ENCODE data around the gene PA2G4. TPM values are rescaled to one million over a fixed set of nuclear protein-coding genes. Genes with fewer than 3 reads are reported as not detected.
"Not testable (repeated sequence)": the region's sequence is repeated elsewhere in the genome, so short reads cannot be mapped to it uniquely, and the experiment has no call there.

The PA2G4 gene
- 100 to 1,000 TPM; 244 to 289 TPM for total RNA-seq

DNA sequence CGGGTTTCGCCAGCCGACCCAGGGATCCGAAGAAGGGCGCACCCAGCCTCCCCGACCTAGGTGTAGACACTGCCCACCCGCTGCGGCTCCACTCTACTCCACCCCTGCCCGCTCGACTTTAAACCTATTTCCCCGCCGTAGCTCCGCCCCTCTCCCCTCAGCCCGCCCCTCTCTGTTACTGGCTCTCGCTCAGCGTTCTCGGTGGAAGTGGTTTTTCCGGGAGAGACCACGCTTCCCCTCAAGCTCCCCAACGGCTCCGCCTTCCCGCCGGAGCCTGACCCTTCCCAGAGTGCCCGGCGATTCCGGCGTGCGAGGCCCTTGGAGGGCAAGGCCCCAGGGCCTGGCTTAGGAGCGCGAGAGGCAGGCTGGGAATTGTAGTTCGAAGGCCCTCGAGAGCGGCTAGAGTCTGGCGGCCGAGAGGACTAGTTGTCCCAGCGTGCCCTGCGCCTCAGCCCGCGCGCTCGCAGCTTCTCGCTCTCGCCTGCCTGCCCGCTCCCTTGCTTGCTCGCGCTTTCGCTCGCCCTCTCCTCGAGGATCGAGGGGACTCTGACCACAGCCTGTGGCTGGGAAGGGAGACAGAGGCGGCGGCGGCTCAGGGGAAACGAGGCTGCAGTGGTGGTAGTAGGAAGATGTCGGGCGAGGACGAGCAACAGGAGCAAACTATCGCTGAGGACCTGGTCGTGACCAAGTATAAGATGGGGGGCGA is at the start of gene PA2G4:
Gene PA2G4, plus strand, starts transcription at position 451 of the 706 bp plus-strand sequence. Its CDS starts 179 bp downstream, at position 630.
- H3K4me1 Mint-ChIP-seq = peaks cover 62% of the 10 kb centered on the region
- peak; percentile 99 for DNase-seq
- H3K36me3 Mint-ChIP-seq (ENCODE audit: low read depth) = peaks cover 48% of the 10 kb centered on the region
- no peaks in the 10 kb centered on the region for H3K9me3 Mint-ChIP-seq
- no peaks in the 10 kb centered on the region for H3K27me3 Mint-ChIP-seq
- ChIA-PET CTCF (interaction anchor here (0.6 to 5.5 kb wide), 13 partner anchors 13 to 1645 kb away, joined by 3 to 41 read pairs (median 4); partner anchors contain the start of genes ERBB3, RPL41, SMARCC2 and SUOX), POLR2A (interaction anchor here (0.9 to 2.0 kb wide), 5 partner anchors 8 to 85 kb away, joined by 3 to 10 read pairs (median 4); partner anchors contain the start of genes SMARCC2 and ZC3H10)
- H3K4me3 Mint-ChIP-seq = peak within 1 kb of the TSS; percentile 99
- H3K27ac Mint-ChIP-seq = peak within 1 kb of the TSS; percentile 98

- H3K36me3 Mint-ChIP-seq (ENCODE audit: low read depth); H3K9me3 Mint-ChIP-seq; H3K4me3 Mint-ChIP-seq; DNase-seq; H3K27ac Mint-ChIP-seq; POLR2A ChIA-PET: not testable (repeated sequence)
- CTCF ChIA-PET = interaction anchor here (1.1 kb wide), 1 partner anchor 64 kb away, joined by 7 read pairs; no protein-coding TSS in a partner anchor
- peaks cover 12% of the 10 kb centered on the region for H3K4me1 Mint-ChIP-seq
- peaks cover 16% of the 10 kb centered on the region for H3K27me3 Mint-ChIP-seq
Measured at GRCh38 chr12:56059964-56060363, 44.4 kb upstream of the PA2G4 start.

- CTCF ChIA-PET = interaction anchor here (1.1 kb wide), 1 partner anchor 12 kb away, joined by 4 read pairs; no protein-coding TSS in a partner anchor
- H3K4me1 Mint-ChIP-seq = peaks cover 2% of the 10 kb centered on the region
- POLR2A ChIA-PET = no interaction called here
Measured at GRCh38 chr12:56061982-56062381, 42.4 kb upstream of the PA2G4 start.

GRCh38 chr12:56062996-56063395 is 41.4 kb upstream of the PA2G4 start:
- Mint-ChIP-seq H3K9me3 (peaks cover 3% of the 10 kb centered on the region), H3K27ac (no peak overlapping the region), H3K36me3 (ENCODE audit: low read depth) (no peaks in the 10 kb centered on the region), H3K27me3 (peaks cover 16% of the 10 kb centered on the region), H3K4me3 (no peak overlapping the region), H3K4me1 (peaks cover 2% of the 10 kb centered on the region)
- ChIA-PET POLR2A (no interaction called here), CTCF (no interaction called here)
- no peak for DNase-seq

More at GRCh38 chr12:56061982-56062381, 42.4 kb upstream of the PA2G4 start:
- peaks cover 3% of the 10 kb centered on the region for H3K9me3 Mint-ChIP-seq
- DNase-seq = no peak
- no peaks in the 10 kb centered on the region for H3K36me3 Mint-ChIP-seq (ENCODE audit: low read depth)
- peaks cover 16% of the 10 kb centered on the region for H3K27me3 Mint-ChIP-seq
- no peak overlapping the region for H3K27ac Mint-ChIP-seq
- H3K4me3 Mint-ChIP-seq = no peak overlapping the region

DNA sequence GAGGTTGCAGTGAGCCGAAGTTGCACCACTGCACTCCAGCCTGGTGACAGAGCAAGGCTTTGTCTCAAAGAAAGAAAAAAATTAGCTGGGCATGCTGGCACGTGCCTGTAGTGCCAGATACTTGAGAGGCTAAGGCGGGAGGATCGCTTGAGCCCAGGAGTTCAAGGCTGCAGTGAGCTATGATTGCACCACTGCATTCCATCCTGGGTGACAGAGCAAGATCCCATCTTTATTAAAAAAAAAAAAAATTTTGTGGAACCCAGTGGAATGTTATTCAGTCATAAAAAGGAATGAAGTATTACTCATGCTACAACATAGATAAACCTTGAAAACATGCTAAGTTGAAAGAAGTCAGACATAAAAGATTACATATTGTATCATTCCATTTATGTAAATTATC is 32.7 kb upstream of the PA2G4 start:
- CTCF ChIA-PET = interaction anchor here (0.6 to 1.2 kb wide), 2 partner anchors 14 to 506 kb away, joined by 3 read pairs; no protein-coding TSS in a partner anchor
- peaks cover 2% of the 10 kb centered on the region for H3K4me1 Mint-ChIP-seq
- no peak overlapping the region for H3K4me3 Mint-ChIP-seq
- DNase-seq = no peak
- no peaks in the 10 kb centered on the region for H3K36me3 Mint-ChIP-seq (ENCODE audit: low read depth)
- POLR2A ChIA-PET = no interaction called here
- H3K27me3 Mint-ChIP-seq = no peaks in the 10 kb centered on the region
- no peak overlapping the region for H3K27ac Mint-ChIP-seq
- no peaks in the 10 kb centered on the region for H3K9me3 Mint-ChIP-seq

GRCh38 chr12:56074396-56074795 is 30.0 kb upstream of the PA2G4 start:
- Mint-ChIP-seq H3K36me3 (ENCODE audit: low read depth) (no peaks in the 10 kb centered on the region), H3K9me3 (no peaks in the 10 kb centered on the region), H3K4me3 (no peak overlapping the region), H3K4me1 (peaks cover 5% of the 10 kb centered on the region), H3K27me3 (peaks cover 5% of the 10 kb centered on the region), H3K27ac (no peak overlapping the region)
- DNase-seq = no peak
- ChIA-PET POLR2A (no interaction called here), CTCF (interaction anchor here (0.8 to 2.3 kb wide), 5 partner anchors 9 to 74 kb away, joined by 3 to 7 read pairs (median 4); no protein-coding TSS in a partner anchor)

GRCh38 chr12:56077966-56078365 is 26.4 kb upstream of the PA2G4 start:
- peaks cover 25% of the 10 kb centered on the region for H3K27me3 Mint-ChIP-seq
- H3K36me3 Mint-ChIP-seq (ENCODE audit: low read depth); DNase-seq; H3K27ac Mint-ChIP-seq; H3K9me3 Mint-ChIP-seq; POLR2A ChIA-PET; H3K4me3 Mint-ChIP-seq: not testable (repeated sequence)
- H3K4me1 Mint-ChIP-seq = peaks cover 17% of the 10 kb centered on the region
- CTCF ChIA-PET = interaction anchor here (0.7 to 1.7 kb wide), 3 partner anchors 31 to 340 kb away, joined by 3 to 4 read pairs (median 4); no protein-coding TSS in a partner anchor

- Mint-ChIP-seq H3K27ac (no peak overlapping the region), H3K36me3 (ENCODE audit: low read depth) (no peaks in the 10 kb centered on the region), H3K9me3 (no peaks in the 10 kb centered on the region), H3K27me3 (peaks cover 26% of the 10 kb centered on the region), H3K4me1 (peaks cover 17% of the 10 kb centered on the region), H3K4me3 (peak overlapping the region; percentile 51)
- no peak for DNase-seq
- POLR2A ChIA-PET = no interaction called here
- CTCF ChIA-PET = interaction anchor here (0.7 kb wide), 1 partner anchor 38 kb away, joined by 4 read pairs; no protein-coding TSS in a partner anchor
Measured at GRCh38 chr12:56078427-56078826, 25.9 kb upstream of the PA2G4 start.

- H3K27me3 Mint-ChIP-seq = peaks cover 31% of the 10 kb centered on the region
- H3K9me3 Mint-ChIP-seq = no peaks in the 10 kb centered on the region
- CTCF ChIA-PET = interaction anchor here (0.5 to 1.4 kb wide), 7 partner anchors 14 to 327 kb away, joined by 3 to 4 read pairs (median 3); partner anchors contain the start of gene PA2G4
- peak overlapping the region; percentile 31 for H3K27ac Mint-ChIP-seq
- H3K4me1 Mint-ChIP-seq = peaks cover 17% of the 10 kb centered on the region
- peak overlapping the region; percentile 73 for H3K4me3 Mint-ChIP-seq
- POLR2A ChIA-PET = interaction anchor here (1.0 kb wide), 1 partner anchor 26 kb away, joined by 3 read pairs; no protein-coding TSS in a partner anchor
- H3K36me3 Mint-ChIP-seq (ENCODE audit: low read depth) = no peaks in the 10 kb centered on the region
- DNase-seq = peak; percentile 50
Measured at GRCh38 chr12:56078931-56079722, 25.2 kb upstream of the PA2G4 start.

DNA sequence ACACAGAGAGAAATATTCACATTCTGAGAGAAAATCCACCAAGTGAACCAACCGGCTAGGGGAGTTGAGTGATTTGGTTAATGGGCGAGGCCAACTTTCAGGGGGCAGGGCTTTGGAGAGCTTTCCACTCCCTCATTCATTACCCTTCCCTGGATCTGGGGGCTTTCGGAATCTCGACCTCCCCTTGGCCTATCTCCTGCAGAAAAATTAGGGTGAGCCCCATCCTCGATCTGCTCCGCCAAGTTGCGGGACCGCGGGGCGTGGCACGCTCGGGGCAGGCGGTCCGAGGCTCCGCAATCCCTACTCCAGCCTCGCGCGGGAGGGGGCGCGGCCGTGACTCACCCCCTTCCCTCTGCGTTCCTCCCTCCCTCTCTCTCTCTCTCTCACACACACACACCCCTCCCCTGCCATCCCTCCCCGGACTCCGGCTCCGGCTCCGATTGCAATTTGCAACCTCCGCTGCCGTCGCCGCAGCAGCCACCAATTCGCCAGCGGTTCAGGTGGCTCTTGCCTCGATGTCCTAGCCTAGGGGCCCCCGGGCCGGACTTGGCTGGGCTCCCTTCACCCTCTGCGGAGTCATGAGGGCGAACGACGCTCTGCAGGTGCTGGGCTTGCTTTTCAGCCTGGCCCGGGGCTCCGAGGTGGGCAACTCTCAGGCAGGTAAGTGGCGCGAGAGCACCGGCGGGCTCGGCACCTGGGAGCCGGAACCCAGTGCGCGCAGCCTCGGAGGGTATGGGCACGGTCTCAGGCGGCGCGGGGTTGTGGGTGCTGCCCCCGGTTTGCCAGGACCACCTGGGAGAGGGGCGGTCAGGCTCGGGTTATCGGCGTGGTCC is 24.4 kb upstream of the PA2G4 start, which contains the start of gene ERBB3:
Gene ERBB3, plus strand, starts transcription at position 443 of the 833 bp plus-strand sequence. Its CDS starts 136 bp downstream, at position 579.
- Mint-ChIP-seq H3K27me3 (peaks cover 33% of the 10 kb centered on the region), H3K36me3 (ENCODE audit: low read depth) (no peaks in the 10 kb centered on the region), H3K4me3 (peak within 1 kb of the TSS; percentile 73), H3K4me1 (peaks cover 19% of the 10 kb centered on the region), H3K9me3 (no peaks in the 10 kb centered on the region), H3K27ac (peak within 1 kb of the TSS; percentile 64)
- peak; percentile 60 for DNase-seq
- ChIA-PET CTCF (interaction anchor here (0.5 to 1.4 kb wide), 10 partner anchors 11 to 328 kb away, joined by 3 to 5 read pairs (median 3); partner anchors contain the start of gene ZC3H10), POLR2A (interaction anchor here (1.0 kb wide), 1 partner anchor 25 kb away, joined by 3 read pairs; no protein-coding TSS in a partner anchor)

DNA sequence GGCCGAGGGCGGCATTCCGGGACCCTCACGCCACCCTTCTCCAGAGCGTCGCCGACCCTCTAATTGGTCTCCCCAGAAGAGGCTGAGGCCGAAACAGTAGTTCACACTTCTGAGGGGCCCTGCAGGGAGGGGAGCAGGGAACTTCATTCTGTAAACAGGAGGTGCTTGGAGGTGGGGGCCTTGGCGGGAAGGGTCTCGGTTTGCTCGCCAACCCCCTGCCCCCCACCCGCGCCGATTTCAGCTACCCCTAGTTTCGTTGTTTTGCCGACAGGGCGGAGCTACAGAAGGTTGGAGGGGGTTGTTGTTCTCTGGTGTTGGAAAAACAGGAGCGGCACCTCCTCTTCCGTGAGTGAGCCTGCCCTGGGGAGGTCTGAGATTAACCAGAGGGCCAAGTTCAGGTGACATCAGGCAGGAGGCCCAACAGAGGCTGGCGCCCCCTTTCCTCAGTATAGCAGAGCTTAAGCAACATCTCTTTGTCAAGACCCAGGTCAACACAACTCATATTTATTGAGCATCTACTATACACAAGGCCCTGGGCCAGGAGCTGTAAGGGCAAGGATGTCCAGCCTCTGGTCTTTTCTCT is 23.7 kb upstream of the PA2G4 start:
- Mint-ChIP-seq H3K27me3 (peaks cover 35% of the 10 kb centered on the region), H3K9me3 (no peaks in the 10 kb centered on the region), H3K36me3 (ENCODE audit: low read depth) (no peaks in the 10 kb centered on the region), H3K27ac (no peak overlapping the region), H3K4me1 (peaks cover 22% of the 10 kb centered on the region), H3K4me3 (peak overlapping the region; percentile 73)
- CTCF ChIA-PET = interaction anchor here (0.5 to 1.3 kb wide), 7 partner anchors 10 to 636 kb away, joined by 3 to 5 read pairs (median 3); partner anchors contain the start of gene ZC3H10
- POLR2A ChIA-PET = no interaction called here
- DNase-seq = no peak
